Right lobe of liver (tissue), 4 donors: ENCODE results near the gene XRCC4.

Experiments
- CTCF ChIP-seq, 4 donors: fragments of 200-600 bp in 3 of 4; fragments of 450-650 bp in 1 of 4; IDR thresholded peaks; one replicate each; pipeline versions ENCODE4 v1.5.1 to v1.8.0; 2016 to 2022; ENCODE audit warnings: antibody characterized with exemption in 4 of 4, mild to moderate bottlenecking in 2 of 4
- POLR2A ChIP-seq: fragments of 450-650 bp; IDR thresholded peaks from one replicate; pipeline ENCODE4 v1.6.1; 2017; ENCODE audit warnings: antibody characterized with exemption, mild to moderate bottlenecking
- donor health status: DM: no; HTN: no; CAD: no.
- donor health status: DM: no; HTN: no; CAD: no.
- donor health status: DM: no; HTN: yes; CAD: no.

GRCh38 chr5:83337453-83338035 lies 260.2 kb downstream of the XRCC4 start:
- TF ChIP-seq CTCF (IDR thresholded peaks at IDR 0.05): no peak
- no peak for TF ChIP-seq POLR2A
